SK-N-SH treated with all-trans-retinoic acid at 6 μM for 48 hours (cell line): ENCODE results near the gene CATSPERZ.

Experiments
- PPARA ChIP-seq: fragments of 250-450 bp; sonication (Bioruptor Pico); IDR thresholded peaks from 2 replicates; pipeline ENCODE4 v1.5.0; 2020; ENCODE audit warnings: mild to moderate bottlenecking, borderline replicate concordance
- RARB ChIP-seq: fragments of 250-450 bp; sonication (Bioruptor Pico); IDR thresholded peaks from 2 replicates; pipeline ENCODE4 v1.8.0; 2021; ENCODE audit warnings: mild to moderate bottlenecking, moderate library complexity
- TOX ChIP-seq: fragments of 250-450 bp; sonication (Bioruptor Pico); IDR thresholded peaks from 2 replicates; pipeline ENCODE4 v1.8.0; 2021; ENCODE audit warnings: mild to moderate bottlenecking, moderate library complexity, borderline replicate concordance
- TSHZ2 ChIP-seq: fragments of 250-450 bp; sonication (Bioruptor Pico); IDR thresholded peaks from 2 replicates; pipeline ENCODE4 v1.5.0; 2020; ENCODE audit warnings: mild to moderate bottlenecking, moderate library complexity
- ZFP3 ChIP-seq: fragments of 250-450 bp; sonication (Bioruptor Pico); IDR thresholded peaks from 2 replicates; pipeline ENCODE4 v1.5.0; 2020; ENCODE audit warnings: mild to moderate bottlenecking, moderate library complexity
- ZNF8 ChIP-seq: fragments of 450-650 bp; formaldehyde crosslinking; IDR thresholded peaks from 2 replicates; pipeline ENCODE4 v1.5.0; 2020; ENCODE audit warnings: mild to moderate bottlenecking, moderate library complexity

- no peak for TF ChIP-seq ZNF8 (CRISPR knock-in tag)
- TF ChIP-seq RARB = no peak
- no peak for TF ChIP-seq TOX
- no peak for TF ChIP-seq TSHZ2 (CRISPR knock-in tag)
- TF ChIP-seq ZFP3 = no peak
- no peak for TF ChIP-seq PPARA (CRISPR knock-in tag)
Measured at GRCh38 chr11:64339754-64340408, 39.7 kb downstream of the CATSPERZ start, which contains the start of gene CCDC88B.
